GM18517 (cell line): ENCODE results near the gene SYNDIG1.

Source experiments
- ATAC-seq: cut with Tn5 transposase; IDR thresholded peaks from one replicate; pipeline ENCODE4 v1.9.1; 2021; ENCODE audit warnings: mild to moderate bottlenecking, moderate library complexity; ENCODE audit not compliant: unreplicated experiment

SYNDIG1 gene

DNA sequence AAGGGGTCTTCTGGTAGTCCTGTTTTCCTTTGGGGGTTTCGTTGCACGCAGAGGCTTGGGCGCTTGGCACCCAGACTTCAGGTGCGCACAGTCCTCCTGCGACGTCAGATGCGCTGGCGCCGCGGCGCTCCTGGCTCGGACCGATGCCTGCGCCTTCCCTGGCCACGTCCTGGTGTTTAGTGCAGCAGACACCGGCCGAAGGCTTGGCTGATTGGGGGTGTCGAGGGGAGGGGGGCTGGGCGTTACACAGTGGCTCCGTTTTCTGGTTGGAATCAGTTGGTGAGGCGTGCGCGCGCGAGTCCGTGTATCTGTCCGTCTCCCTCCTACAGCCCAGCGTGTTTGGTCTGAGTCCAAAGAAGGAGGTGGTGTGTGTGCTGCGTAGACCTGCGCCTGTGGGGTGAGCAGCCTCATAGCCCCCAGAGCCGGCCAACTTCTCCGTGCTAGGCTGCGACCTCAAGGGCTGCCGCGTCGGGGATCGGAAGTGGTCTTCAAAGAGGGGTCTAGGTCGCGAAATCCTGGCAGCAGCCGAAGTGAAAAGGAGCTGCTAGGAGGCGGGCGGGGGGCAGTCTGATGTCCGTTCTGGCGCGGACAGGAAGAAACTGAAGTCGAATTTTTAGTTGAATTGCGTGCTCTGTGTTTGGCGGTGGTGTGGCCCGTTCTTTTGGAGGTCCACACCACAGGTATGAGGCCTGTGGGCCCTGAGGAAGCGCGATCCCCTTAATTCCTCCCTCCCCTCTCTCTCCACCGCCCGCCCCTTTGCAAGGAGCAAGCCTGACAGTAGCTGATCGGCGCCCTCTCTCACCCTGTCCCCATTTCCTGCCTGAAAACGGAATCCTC lies 1.5 kb downstream of the SYNDIG1 start:
- ATAC-seq = no peak

- no peak for ATAC-seq
Measured at GRCh38 chr20:24472426-24472825, 3.0 kb downstream of the SYNDIG1 start.

DNA sequence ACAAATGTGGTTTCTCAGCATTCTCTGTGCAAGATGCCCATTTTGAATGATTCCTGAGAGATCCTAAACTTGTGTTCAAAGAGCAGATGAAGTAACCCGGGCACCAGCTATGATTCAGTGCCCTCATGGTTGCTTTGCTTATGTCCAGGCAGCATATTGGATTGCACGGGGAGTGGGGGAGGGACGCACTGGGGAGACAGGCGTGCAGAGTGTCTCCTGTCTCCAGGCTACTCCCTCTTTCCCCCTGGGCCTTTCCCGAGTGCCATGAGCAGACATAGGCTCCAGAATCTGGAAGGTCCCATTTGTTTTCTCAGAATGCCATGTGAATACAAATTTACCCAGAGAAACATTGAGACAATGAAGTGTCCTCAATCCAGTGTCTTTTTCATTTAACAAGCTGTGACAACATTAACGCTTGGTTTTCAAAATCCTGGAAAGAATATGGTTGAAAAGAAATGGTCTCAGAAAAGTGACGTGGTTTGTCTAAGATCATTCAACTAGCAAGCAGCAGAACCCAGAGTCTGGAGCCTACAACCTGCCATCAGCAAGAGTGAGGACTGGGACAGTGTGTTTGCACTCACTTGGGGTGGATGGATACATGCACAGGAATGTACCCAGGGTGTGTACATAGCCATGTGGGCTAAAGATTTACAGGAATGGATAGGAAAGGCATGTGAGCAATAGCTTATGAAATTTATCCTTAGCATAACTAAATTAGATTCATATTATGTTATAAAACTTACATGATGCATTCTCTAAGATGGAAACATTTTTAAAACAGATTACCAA lies 4.2 kb downstream of the SYNDIG1 start:
- ATAC-seq = no peak

DNA sequence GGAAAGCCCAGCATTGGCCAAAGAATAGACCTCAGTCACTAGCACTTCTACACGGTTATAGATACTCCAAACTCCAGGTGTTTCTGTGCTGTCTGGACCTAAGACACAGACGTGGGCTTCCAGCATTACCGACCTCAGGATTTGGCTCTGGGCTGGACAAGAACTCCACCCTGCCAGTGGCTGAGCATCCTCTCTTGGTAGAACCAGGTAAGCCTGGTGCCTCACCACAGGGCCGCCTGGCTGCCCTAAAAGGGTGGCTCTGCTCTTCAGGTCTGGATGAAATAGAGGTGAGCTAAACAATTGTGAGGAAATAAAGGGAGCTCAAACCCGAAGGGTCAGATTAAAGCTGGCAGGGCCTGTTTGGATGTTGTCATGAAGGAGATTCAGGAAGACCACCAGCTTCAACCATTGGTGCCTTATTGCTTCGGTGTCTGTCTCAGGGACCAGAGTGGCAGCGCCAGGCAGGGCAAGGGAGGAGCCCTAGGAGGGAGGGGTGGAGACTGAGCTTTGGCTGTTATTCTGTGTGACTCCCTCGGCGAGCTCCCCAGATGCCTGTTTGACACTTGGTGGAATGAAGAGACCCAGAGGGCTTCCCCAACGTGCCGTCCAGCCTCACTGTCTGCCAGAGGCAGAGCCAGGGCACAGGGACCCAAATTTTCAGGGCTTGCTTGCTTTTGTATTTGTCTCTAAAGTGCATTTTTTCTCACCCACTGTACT lies 8.6 kb downstream of the SYNDIG1 start:
- ATAC-seq = no peak

DNA sequence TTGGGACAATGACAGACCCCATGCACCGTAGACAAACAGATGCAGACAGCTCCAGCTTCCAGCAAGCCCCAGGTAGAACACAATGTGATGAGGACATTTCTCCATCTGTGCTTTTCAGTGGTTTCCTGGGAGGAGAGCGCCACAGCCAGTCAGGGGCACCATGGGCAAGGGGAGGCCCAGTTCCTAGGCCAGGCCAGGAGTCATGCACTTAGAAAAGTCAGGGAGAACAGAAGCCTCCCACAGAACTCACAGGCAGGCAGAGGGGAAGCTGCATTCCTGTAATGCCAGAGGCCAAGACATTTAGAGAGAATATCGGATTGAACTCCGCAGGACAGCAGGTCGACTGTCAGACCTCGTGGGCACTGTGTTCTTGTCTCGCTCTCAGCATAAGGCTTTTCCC lies 9.2 kb downstream of the SYNDIG1 start:
- ATAC-seq = no peak

GRCh38 chr20:24479106-24479505 lies 9.7 kb downstream of the SYNDIG1 start:
- no peak for ATAC-seq

GRCh38 chr20:24479595-24479994 lies 10.2 kb downstream of the SYNDIG1 start:
- no peak for ATAC-seq

GRCh38 chr20:24480509-24480908 lies 11.1 kb downstream of the SYNDIG1 start:
- no peak for ATAC-seq

- no peak for ATAC-seq
Measured at GRCh38 chr20:24481173-24481572, 11.7 kb downstream of the SYNDIG1 start.

- ATAC-seq = no peak
Measured at GRCh38 chr20:24483435-24484080, 14.1 kb downstream of the SYNDIG1 start.

- no peak for ATAC-seq
Measured at GRCh38 chr20:24484081-24484450, 14.6 kb downstream of the SYNDIG1 start.

- no peak for ATAC-seq
Measured at GRCh38 chr20:24485981-24486380, 16.6 kb downstream of the SYNDIG1 start.

GRCh38 chr20:24487240-24487639 lies 17.8 kb downstream of the SYNDIG1 start:
- no peak for ATAC-seq

GRCh38 chr20:24487648-24488047 lies 18.2 kb downstream of the SYNDIG1 start:
- ATAC-seq = no peak

DNA sequence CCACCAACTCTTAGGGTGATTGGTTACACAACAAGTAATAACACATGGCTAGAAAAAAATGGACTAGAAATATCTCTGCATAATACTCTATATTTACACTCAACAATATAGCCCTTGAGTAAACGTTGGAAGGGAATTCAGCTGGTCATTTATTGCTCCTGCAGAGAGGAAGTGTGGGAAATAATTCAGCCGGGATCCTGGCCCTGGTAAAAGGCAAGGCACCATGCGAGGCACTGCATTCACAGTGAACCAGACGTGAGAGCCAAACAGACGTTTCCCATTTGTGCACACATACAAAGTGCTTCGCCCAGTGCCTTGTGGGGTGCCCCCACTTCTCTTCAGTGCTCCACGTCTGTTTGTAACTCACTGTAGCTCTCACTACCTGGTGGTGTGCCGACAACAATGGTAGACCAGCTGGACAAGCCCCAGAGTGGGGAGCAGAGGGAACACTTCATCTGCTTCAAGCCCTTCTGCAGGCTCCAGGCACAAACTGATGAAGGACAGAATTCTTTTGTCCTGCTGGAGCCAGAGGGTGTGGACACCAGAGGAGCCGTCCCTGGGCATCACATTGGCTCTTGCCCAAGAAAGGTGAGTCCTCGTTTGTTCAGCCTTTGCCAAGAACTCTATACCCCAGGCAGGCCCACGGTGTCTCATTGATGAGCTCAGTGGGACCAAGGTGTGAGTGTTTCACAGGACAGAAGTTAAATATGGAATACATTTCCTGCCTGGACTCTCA lies 18.8 kb downstream of the SYNDIG1 start:
- ATAC-seq = no peak

- ATAC-seq = no peak
Measured at GRCh38 chr20:24488800-24489175, 19.4 kb downstream of the SYNDIG1 start.

DNA sequence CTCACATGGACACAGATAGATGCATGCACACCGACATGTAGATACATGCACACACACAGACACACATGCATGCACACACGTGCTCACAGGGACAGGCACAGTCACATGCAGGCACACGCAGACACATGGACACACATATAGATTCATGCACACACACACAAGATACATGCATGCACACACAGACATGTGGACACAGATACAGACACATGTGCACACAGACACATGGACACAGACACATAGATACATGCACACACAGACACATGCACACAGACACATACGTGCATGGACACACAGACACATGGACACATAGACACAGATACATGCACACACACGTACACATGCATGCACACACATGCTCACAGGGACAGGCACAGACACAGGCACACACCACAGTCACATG lies 19.8 kb downstream of the SYNDIG1 start:
- ATAC-seq = no peak

GRCh38 chr20:24489631-24490260 lies 20.3 kb downstream of the SYNDIG1 start:
- ATAC-seq = no peak

GRCh38 chr20:24490598-24490997 lies 21.2 kb downstream of the SYNDIG1 start:
- no peak for ATAC-seq
